ENCODE data around the gene TAF5.

DNA sequence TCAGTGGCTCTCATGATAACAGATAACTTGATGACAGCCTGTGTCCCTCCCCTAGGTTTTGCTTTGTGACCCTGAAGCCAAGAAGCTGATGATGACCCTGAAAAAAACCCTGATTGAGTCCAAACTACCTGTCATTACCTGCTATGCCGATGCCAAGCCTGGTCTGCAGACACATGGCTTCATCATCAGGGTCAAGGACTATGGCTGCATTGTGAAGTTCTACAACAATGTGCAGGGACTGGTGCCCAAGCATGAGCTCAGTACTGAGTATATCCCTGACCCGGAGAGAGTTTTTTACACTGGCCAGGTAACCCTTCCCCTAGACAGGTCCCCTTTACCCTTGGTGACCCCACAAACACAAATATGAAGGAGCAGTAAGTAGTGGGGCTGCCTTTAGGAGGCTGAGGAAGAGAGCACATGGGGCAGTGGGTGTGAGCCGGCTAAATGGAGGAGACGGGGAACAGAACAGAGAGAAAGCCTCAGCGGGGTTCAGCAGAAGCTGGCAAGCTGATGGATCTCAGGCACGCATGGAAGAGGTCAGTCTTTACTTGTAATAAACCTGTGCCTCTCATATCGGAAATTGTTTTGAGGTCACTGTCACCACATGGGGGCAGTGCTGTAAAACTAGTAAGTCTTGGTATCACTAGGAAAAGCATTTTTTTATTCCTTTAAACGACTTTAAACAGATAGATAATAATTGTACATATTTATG lies 48.8 kb downstream of the TAF5 start:
- TF ChIP-seq, protein P1, sequence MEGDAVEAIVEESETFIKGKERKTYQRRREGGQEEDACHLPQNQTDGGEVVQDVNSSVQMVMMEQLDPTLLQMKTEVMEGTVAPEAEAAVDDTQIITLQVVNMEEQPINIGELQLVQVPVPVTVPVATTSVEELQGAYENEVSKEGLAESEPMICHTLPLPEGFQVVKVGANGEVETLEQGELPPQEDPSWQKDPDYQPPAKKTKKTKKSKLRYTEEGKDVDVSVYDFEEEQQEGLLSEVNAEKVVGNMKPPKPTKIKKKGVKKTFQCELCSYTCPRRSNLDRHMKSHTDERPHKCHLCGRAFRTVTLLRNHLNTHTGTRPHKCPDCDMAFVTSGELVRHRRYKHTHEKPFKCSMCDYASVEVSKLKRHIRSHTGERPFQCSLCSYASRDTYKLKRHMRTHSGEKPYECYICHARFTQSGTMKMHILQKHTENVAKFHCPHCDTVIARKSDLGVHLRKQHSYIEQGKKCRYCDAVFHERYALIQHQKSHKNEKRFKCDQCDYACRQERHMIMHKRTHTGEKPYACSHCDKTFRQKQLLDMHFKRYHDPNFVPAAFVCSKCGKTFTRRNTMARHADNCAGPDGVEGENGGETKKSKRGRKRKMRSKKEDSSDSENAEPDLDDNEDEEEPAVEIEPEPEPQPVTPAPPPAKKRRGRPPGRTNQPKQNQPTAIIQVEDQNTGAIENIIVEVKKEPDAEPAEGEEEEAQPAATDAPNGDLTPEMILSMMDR (IDR thresholded peaks at IDR 0.05): peak; percentile 60 to 90 (median 82)
- TF ChIP-seq POLR2A (IDR thresholded peaks at IDR 0.05): no peak
